SU-DHL-6 (cell line): ENCODE measurements around the gene AAR2.

Source experiments
- EZH2phosphoT487 ChIP-seq: fragments of 200-600 bp; sonication (generic), shearing (Covaris generic); conservative IDR thresholded peaks from 2 replicates; pipeline ENCODE4 v1.6.1; 2018; ENCODE audit warnings: mild to moderate bottlenecking, antibody characterized with exemption, low read length, moderate library complexity, mixed read lengths
- TF ChIP-seq, protein P1 (sequence below): fragments of 200-600 bp; sonication (generic); IDR thresholded peaks from one replicate; pipeline ENCODE4 v1.5.1; 2017; ENCODE audit warnings: antibody characterized with exemption, mild to moderate bottlenecking, low read length, moderate library complexity; ENCODE audit not compliant: insufficient read depth, poor library complexity, severe bottlenecking

- TF ChIP-seq, protein P1, sequence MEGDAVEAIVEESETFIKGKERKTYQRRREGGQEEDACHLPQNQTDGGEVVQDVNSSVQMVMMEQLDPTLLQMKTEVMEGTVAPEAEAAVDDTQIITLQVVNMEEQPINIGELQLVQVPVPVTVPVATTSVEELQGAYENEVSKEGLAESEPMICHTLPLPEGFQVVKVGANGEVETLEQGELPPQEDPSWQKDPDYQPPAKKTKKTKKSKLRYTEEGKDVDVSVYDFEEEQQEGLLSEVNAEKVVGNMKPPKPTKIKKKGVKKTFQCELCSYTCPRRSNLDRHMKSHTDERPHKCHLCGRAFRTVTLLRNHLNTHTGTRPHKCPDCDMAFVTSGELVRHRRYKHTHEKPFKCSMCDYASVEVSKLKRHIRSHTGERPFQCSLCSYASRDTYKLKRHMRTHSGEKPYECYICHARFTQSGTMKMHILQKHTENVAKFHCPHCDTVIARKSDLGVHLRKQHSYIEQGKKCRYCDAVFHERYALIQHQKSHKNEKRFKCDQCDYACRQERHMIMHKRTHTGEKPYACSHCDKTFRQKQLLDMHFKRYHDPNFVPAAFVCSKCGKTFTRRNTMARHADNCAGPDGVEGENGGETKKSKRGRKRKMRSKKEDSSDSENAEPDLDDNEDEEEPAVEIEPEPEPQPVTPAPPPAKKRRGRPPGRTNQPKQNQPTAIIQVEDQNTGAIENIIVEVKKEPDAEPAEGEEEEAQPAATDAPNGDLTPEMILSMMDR, result no peak
- no peak for TF ChIP-seq EZH2phosphoT487
These were observed 10.6 kb upstream of the AAR2 start for GRCh38 chr20:36225666-36226065.
